GM15510 (cell line): ENCODE data around the gene FBXO15.

ENCODE experiments used
- POLR2A ChIP-seq: IDR thresholded peaks from 3 replicates; pipeline ENCODE4 v1.6.1; 2011; ENCODE audit warnings: borderline replicate concordance; ENCODE audit not compliant: insufficient read length; ENCODE audit errors: extremely low read depth

The FBXO15 gene, protein sequence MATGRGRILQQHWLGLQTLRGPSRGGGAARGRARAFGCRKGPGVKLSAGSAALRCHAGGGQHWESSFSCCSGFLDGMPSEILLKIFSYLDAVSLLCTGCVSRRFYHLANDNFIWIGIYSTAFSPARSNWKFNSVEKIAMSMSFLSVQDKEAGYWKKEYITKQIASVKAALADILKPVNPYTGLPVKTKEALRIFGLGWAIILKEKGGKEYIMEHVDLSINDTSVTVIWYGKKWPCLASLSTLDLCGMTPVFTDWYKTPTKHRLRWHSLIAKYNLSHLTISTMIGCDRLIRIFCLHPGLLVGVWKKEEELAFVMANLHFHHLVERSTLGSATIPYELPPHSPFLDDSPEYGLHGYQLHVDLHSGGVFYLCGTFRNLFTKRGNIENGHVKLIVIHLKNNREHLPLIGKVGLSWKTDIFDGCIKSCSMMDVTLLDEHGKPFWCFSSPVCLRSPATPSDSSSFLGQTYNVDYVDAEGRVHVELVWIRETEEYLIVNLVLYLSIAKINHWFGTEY

DNA sequence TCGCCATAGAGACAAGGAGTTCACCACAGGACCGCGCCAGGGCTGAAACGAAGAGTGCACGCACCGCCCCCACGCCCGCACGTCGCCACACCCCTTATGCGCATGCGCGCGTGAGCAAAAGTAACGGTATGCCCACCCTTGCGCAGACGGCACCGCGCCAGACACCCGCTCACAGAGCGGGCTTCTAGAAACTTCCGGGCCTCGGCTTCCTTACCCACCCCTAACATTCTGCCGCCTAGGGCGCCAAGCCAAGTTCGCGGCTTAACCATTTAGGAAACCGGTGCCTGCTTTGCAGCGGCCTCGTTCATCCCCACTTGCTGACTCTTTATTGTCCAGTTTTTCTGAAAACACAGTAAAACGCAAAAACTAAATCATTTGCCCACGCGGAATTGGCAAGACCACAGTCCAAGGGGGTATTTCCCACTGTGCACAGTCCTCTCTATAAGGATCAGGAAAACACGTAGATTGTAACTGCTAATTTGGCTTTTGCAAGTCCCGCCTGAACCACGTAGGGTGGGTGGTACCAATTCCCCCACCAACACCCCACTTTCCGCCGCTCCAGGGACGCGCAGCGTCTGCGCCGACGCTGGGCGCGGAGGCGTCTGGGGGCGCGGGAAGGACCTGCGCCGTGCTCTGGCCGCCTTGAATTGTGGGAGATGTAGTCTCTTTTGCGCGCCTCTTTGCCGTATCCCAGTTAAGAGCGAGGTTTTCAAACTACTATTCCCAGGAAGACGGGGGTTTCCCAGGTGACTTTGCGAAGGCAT lies at the start of gene FBXO15, which contains the start of gene TIMM21:
FBXO15 (minus strand) TSS at position 56 of the 764 bp plus-strand sequence; CDS start at position 7, 49 bp downstream.
TIMM21 (plus strand) TSS at position 745 of the 764 bp plus-strand sequence. CDS start 286 bp downstream, outside the sequence.
- peak; percentile 85 for TF ChIP-seq POLR2A

DNA sequence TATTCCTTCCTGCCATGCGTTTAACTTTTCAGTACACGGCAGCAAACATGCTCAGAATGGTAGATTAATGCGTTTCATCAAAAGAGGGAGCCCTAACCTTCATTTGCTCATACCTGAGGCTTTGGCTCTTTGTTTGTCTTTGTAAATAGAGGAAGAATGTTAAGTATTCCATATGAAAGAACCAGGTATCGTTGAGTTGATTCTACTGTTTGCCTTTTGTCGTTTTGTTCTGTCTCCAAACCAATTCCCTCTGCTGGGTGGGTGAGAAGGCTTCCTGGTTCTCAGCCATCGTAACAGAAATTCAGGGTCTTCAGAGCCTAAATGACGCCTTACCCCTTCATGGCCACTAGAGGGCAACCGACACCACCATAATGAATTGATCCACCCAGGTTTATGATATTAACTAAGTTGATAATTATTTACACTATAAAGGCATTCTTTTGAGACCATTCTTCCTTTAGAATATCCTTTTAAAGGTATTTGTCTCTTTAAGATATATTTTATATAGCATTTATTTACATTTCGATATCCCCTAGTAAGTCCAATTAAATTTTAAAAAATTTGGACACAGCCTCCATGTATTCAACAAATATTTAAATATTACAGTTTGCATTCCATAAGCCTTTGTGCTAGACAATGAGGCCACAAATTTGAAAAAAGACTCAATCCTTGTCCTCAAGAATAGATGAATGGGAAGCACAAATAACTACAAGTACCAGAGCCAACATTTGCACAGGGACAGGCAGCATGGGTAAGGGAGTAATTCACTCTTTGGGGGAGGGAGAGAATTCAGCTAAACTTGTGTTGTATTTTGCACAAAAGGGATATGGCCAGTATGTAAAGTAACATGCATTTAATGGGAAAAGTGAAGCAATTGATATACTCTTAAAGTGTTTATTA lies 48.8 kb upstream of the FBXO15 start:
- no peak for TF ChIP-seq POLR2A

DNA sequence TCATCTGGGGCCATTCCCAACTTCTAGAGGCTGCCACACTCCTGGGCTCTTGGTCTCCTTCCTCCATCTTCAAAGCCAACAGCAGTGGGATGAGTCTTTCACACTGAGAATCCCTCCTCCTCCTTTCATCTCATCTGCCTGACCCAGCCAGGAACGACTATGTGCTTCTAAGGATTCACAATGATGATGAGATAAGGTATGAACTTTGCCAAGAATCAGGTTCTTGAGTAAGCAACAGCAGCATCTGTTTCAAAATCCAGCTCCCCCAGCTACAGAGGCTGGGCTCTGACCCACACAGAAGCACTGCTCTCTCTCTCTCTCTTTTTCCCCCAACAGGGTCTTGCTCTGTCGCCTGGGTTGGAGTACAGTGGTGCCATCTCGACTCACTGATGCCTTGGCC lies 47.1 kb upstream of the FBXO15 start:
- TF ChIP-seq POLR2A = no peak

DNA sequence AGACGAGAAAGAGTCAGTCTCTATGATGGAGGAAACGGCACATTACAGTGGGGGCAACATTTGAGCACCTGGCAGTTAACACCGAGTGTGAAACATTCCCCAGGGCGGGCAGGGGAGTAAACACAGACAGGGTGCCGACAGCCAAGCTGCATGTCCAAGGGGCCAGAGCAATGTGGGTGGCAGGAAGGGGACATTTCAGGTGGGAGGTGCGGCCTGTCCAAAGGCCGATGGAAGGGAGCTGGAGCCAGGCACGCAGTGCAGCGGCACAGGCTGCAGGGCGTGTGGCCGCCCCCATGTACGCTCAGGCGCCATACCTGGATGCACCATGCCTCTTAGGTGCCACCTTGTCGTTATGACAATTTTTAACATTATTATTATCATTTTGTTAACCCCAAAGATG lies 43.9 kb upstream of the FBXO15 start:
- no peak for TF ChIP-seq POLR2A

DNA sequence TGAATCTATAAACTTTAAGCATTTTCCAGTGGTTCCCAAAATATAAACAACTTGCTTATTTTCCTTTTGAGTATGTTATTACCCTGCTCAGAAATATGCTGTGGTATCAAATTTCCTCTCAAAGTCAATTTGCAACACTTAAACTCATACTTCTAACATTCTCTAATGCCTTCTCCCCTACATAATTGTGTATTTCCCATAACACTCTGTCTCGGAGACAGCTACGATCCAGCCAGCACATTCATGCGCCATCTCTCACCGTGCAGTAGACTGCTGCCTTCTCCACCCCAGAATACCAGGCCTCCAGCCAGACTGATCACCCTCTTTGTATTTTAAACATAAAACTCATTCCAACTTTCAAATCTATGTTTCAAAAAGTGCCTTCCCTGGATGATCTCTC lies 42.5 kb upstream of the FBXO15 start:
- TF ChIP-seq POLR2A = no peak

DNA sequence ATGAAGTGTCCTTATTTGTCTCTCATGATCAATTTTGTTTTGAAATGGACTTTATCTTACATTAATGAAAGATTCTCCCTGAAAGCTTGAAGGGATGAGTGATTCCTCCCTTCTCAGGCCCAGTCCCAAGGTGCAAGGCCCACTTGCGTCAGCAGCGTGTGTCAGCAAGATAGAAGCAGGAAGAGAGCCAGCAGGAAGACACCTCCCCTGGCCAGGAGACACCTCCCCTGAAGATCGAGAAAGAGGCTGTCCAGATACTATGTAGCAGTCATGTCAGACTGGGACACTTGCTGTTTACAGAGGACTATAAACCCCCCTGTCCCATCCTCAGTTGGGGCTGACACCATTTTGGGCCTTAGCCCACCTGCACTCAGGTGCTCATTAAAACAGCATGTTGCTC lies 39.0 kb upstream of the FBXO15 start:
- TF ChIP-seq POLR2A = no peak

DNA sequence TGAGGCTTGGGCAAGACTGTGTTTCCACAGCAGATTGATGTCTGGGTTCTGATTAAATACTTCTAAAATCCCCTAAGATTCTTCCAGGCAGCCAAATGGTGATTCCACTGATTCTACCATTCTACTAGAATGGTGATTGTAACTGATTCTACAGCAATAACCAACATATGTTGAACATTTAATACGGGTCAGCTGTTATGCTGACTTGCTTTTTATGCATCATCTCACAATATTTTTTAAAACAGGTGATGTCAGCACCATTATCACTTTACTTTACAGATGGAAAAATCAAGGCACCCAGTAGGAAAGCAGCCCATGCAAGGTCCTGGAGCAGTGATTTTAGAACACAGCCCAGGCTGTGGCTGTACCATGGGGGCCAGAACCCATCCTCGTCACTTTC lies 38.2 kb upstream of the FBXO15 start:
- TF ChIP-seq POLR2A = no peak

DNA sequence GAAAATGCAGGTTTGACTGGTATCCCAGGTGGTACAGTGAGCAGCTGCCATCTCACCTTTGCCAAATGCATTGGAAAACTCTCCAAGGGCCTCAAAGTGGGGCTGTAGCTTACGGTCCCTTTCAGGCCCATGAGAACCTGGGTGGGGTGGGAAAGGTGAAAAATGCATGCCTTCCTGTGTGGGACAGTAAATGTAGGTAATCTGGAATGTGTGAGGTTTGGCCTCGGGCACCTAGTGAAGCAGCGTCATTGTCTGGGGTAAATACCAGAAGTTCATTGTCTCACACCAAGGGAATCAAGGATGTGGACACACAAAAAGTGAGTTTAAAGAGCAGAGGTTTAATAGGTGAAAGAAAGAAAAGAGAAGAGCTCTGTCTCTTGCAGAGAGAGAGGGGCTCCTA lies 37.2 kb upstream of the FBXO15 start:
- TF ChIP-seq POLR2A = no peak

DNA sequence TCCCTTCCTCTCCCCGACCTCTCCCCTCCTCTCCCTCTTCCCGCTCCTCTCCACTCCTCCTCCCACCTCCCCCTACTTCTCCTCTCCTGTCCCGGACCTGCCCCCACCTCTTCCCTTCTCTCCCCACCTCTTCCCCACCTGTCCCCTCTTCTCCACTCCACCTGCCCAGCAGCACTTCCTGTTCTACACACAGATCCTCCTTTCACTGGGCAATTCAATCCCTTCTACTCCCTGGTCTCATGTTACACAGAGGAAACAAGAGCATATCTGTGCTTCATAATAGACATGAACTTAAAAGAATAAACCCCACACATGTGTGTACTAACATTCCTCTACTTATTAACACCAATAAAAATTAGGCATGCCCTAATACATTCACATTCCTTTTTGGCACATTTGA lies 35.5 kb upstream of the FBXO15 start:
- TF ChIP-seq POLR2A = no peak

DNA sequence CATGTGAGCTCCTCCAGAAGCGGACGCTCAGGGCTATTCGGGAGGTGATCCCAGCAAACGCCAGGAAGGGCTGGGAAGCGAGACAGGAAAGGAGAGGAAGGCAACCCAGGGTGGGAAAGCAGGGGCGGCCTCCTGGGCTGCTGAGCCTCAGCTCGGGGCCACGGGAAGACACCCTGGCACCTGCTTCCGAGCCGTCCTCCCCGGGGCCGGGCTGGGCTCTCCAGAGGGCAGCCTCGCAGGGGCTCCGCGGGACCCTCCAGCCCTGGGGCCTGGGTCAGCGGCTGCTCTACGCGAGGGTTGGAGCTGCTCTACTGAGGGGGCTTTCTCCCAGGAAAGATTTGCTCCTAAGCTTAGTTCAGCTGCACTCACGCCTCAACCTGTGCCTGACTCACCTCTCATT lies 34.7 kb upstream of the FBXO15 start:
- no peak for TF ChIP-seq POLR2A

DNA sequence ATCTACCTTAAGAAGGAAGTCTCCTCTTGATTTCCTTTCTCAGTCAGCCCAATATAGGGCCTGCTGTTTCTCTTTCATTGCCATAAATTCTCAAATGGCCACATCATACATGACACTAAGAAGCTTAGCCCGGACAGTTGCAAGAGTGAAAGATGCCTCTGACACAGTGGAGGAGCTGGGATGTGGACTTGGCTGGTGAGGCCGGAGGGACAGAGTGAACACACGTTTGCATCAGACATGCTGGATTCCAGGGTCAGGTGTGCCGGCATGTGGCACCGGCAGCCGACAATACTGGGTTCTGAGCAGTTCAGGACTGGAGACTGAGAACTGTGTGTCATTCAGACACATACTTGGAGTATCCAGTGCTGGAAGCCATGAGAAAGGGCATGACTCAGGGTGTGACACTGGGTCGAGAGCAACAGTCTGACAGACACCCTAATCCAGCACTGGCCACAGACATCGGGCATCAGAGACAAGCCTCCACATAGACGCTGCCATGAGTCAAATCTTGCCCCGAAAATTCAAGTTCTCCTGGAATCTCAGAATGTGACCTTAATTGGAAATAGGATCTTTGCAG lies 32.1 kb upstream of the FBXO15 start:
- TF ChIP-seq POLR2A = no peak

DNA sequence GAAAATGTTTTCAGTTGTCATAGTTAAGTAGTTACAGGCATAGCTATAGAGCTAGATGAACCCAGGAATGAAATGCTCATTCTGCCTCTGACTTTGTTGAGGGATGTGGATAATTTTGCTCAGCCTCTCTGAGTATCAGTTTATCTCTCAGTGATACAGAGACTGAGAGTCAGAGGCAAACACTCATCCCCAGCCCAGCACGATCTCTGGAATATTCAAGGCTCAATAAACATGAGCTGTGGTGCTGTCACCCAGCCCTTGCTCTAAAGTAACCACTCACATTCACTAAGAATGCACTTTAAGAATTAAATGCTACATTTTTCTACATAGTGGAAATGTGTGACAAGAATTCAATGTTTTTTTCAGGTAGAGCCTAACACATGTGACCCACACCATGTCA lies 31.2 kb upstream of the FBXO15 start:
- no peak for TF ChIP-seq POLR2A

DNA sequence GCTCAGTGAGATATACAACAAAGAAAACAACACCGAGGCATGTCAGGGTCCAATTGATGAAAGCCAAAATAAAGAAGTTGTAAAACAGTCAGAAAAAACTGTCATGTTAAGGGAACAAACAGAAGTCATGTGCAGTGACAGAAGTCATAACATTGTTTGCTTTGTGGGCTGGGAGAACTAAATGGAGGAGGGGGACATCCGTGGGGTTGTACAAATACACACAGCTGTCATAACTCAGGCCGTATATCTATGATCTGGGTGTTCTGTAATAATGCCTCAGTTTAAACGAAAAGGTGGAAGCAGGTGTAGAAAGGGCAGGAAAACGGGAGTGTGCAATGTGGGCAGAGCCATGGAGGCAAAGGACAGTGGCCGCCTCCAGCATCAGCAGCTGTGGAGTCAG lies 28.0 kb upstream of the FBXO15 start:
- no peak for TF ChIP-seq POLR2A

DNA sequence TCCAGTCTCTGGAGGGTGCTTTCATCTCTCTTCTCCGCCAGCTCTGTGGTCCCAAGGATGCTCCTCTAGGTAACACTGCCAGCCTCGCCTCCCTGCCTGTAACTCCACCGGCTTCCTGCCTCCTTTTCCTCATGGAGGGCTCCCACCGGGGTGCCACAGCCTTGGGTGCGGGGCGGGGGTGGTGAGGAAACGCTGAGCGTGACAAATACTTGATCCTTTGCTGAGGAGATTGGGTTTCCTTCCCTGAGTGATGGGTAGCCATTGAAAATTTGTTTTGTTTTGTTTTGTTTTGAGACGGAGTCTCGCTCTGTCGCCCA lies 25.8 kb upstream of the FBXO15 start:
- no peak for TF ChIP-seq POLR2A
